Smooth muscle cell (in vitro differentiated cells): ENCODE data around the gene ORM2. TPM values are rescaled to one million over a fixed set of nuclear protein-coding genes. Genes with fewer than 3 reads are reported as not detected.

Source experiments
- DNase-seq: peaks from one replicate; lab custom pipeline; 2025; ENCODE audit not compliant: unreplicated experiment; lab: John Stamatoyannopoulos, UW
- H2AFZ ChIP-seq: fragments of 200-600 bp; sonication (generic); 2 replicates; pipeline ENCODE4 v1.6.0; 2016; ENCODE audit warnings: antibody characterized with exemption, low read depth, mild to moderate bottlenecking
- H3F3A ChIP-seq: fragments of 200-600 bp; sonication (generic); 2 replicates; pipeline ENCODE4 v1.6.0; 2017; ENCODE audit warnings: antibody characterized with exemption, low read depth
- H3K27ac ChIP-seq: fragments of 200-600 bp; sonication (generic); 2 replicates; pipeline ENCODE4 v1.5.1; 2016; ENCODE audit warnings: low read depth, mild to moderate bottlenecking
- H3K27me3 ChIP-seq: fragments of 200-600 bp; sonication (generic); 2 replicates; pipeline ENCODE4 v1.6.1; 2016; ENCODE audit warnings: low read depth, mild to moderate bottlenecking
- H3K36me3 ChIP-seq: fragments of 200-600 bp; sonication (generic); 2 replicates; pipeline ENCODE4 v1.5.1; 2016; ENCODE audit warnings: low read depth
- H3K4me1 ChIP-seq: fragments of 200-600 bp; sonication (generic); 2 replicates; pipeline ENCODE4 v1.5.1; 2016; ENCODE audit warnings: low read depth
- H3K4me2 ChIP-seq: fragments of 200-600 bp; sonication (generic); 2 replicates; pipeline ENCODE4 v1.6.0; 2016; ENCODE audit warnings: mild to moderate bottlenecking
- H3K4me3 ChIP-seq: fragments of 200-600 bp; sonication (generic); 2 replicates; pipeline ENCODE4 v1.5.1; 2016; ENCODE audit warnings: mild to moderate bottlenecking
- H3K79me2 ChIP-seq: fragments of 200-600 bp; sonication (generic); 2 replicates; pipeline ENCODE4 v1.6.0; 2016; ENCODE audit warnings: low read depth, mild to moderate bottlenecking
- H3K9ac ChIP-seq: fragments of 200-600 bp; sonication (generic); 2 replicates; pipeline ENCODE4 v1.6.0; 2016; ENCODE audit warnings: low read depth
- H3K9me3 ChIP-seq: fragments of 200-600 bp; sonication (generic); replicated peaks from 2 replicates; pipeline ENCODE4 v1.5.1; 2016; ENCODE audit warnings: low read depth
- H4K20me1 ChIP-seq: fragments of 200-600 bp; sonication (generic); 2 replicates; pipeline ENCODE4 v1.6.0; 2016; ENCODE audit warnings: low read depth
- CTCF ChIP-seq: fragments of 200-600 bp; sonication (generic); IDR thresholded peaks from 2 replicates; pipeline ENCODE4 v1.5.1; 2017; ENCODE audit warnings: borderline replicate concordance, mild to moderate bottlenecking, antibody characterized with exemption; ENCODE audit not compliant: insufficient read depth, poor library complexity, severe bottlenecking
- WGBS: methylation state at CpG from one replicate; pipeline ENCODE4 v1.1.7; 2016; ENCODE audit warnings: low lambda C conversion rate; 5-methylcytosine and 5-hydroxymethylcytosine counted together
- polyA plus RNA-seq: library from polyadenylated mRNA; unstranded; fragments of >200 nt; fragmentation: Nextera tagmentation; extraction: Ambion mirVana; gene quantifications from 2 replicates; pipeline ENCODE4 v1.2.1, GENCODE V29; 2016
- total RNA-seq: library from RNA; depleted of rRNA; stranded (reverse); fragments of >200 nt; gene quantifications from 2 replicates; pipeline ENCODE4 v1.2.3, GENCODE V29; 2014

ORM2 gene
- total and polyA plus RNA-seq, 2 experiments from 2014 or later = not detected

- Histone ChIP-seq H3K4me3 (no peak overlapping the region), H3K9ac (no peak overlapping the region), H3F3A (peaks cover 14% of the 10 kb centered on the region), H3K36me3 (no peaks in the 10 kb centered on the region), H2AFZ (no peak overlapping the region), H3K27me3 (no peaks in the 10 kb centered on the region), H3K4me2 (no peak overlapping the region), H4K20me1 (no peaks in the 10 kb centered on the region), H3K9me3 (no peaks in the 10 kb centered on the region), H3K4me1 (no peaks in the 10 kb centered on the region), H3K79me2 (no peaks in the 10 kb centered on the region), H3K27ac (no peak overlapping the region)
- no peak for DNase-seq
- WGBS = 95% methylated on average over 9 of the region's 9 CpGs
- TF ChIP-seq CTCF = no peak
Measured at GRCh38 chr9:114369216-114370130, 39.8 kb downstream of the ORM2 start.

GRCh38 chr9:114370251-114370967 lies 40.7 kb downstream of the ORM2 start:
- DNase-seq = no peak
- H3K4me3 ChIP-seq = no peak overlapping the region
- no peaks in the 10 kb centered on the region for H3K27me3 ChIP-seq
- H3K27ac ChIP-seq = no peak overlapping the region
- no peak overlapping the region for H3K4me2 ChIP-seq
- H3K36me3 ChIP-seq = no peaks in the 10 kb centered on the region
- TF ChIP-seq CTCF = no peak
- no peak overlapping the region for H2AFZ ChIP-seq
- H4K20me1 ChIP-seq = no peaks in the 10 kb centered on the region
- H3F3A ChIP-seq = peaks cover 14% of the 10 kb centered on the region
- no peaks in the 10 kb centered on the region for H3K79me2 ChIP-seq
- WGBS = 70% methylated on average over 6 of the region's 6 CpGs
- H3K9me3 ChIP-seq = no peaks in the 10 kb centered on the region
- H3K4me1 ChIP-seq = no peaks in the 10 kb centered on the region
- no peak overlapping the region for H3K9ac ChIP-seq

GRCh38 chr9:114370968-114371320 lies 41.3 kb downstream of the ORM2 start:
- Histone ChIP-seq H3K79me2 (no peaks in the 10 kb centered on the region), H3K27ac (no peak overlapping the region), H3K27me3 (no peaks in the 10 kb centered on the region), H3K4me3 (no peak overlapping the region), H3K36me3 (no peaks in the 10 kb centered on the region), H3K4me1 (no peaks in the 10 kb centered on the region), H3K9me3 (no peaks in the 10 kb centered on the region), H3K4me2 (no peak overlapping the region), H3F3A (peaks cover 9% of the 10 kb centered on the region), H4K20me1 (no peaks in the 10 kb centered on the region), H3K9ac (no peak overlapping the region), H2AFZ (no peak overlapping the region)
- WGBS = 76% methylated on average over 4 of the region's 4 CpGs
- no peak for TF ChIP-seq CTCF
- no peak for DNase-seq
